ENCODE data around the gene SH3BP2.

Gene SH3BP2

GRCh38 chr4:2754848-2755819 lies 37.8 kb upstream of the SH3BP2 start:
- no peak overlapping the region for H3K27ac ChIP-seq (ENCODE audit: low read depth, low read length)
- peaks cover 34% of the 10 kb centered on the region for H3K79me2 ChIP-seq (ENCODE audit: control insufficient read depth, low read length)
- H3K9me2 ChIP-seq (replicated peaks; ENCODE audit: control insufficient read depth, low read length): no peaks in the 10 kb centered on the region
- H3K4me3 ChIP-seq (ENCODE audit: low read length): peak overlapping the region; percentile 93
- H3K36me3 ChIP-seq (ENCODE audit: control insufficient read depth, low read length): no peaks in the 10 kb centered on the region
- peaks cover 13% of the 10 kb centered on the region for H3K4me1 ChIP-seq (ENCODE audit: control insufficient read depth, low read length)
- no peaks in the 10 kb centered on the region; the same call in 1 of the 2 replicates for H4K20me1 ChIP-seq (ENCODE audit: control insufficient read depth, insufficient read depth, low read depth, low read length)
- peaks cover 7% of the 10 kb centered on the region; the same call in 1 of the 2 replicates for H3F3A ChIP-seq (ENCODE audit: control insufficient read depth, insufficient read depth)
- no peaks in the 10 kb centered on the region for H3K9me3 ChIP-seq (ENCODE audit: control insufficient read depth, insufficient read depth, low read length)
- peak overlapping the region; percentile 85 for H3K4me2 ChIP-seq (ENCODE audit: low read length)
- TF ChIP-seq EZH2phosphoT487 (IDR thresholded peaks at IDR 0.05; ENCODE audit: borderline replicate concordance, low read length) (no peak), CTCF (IDR thresholded peaks at IDR 0.05; ENCODE audit: low read depth, low read length, poor library complexity, severe bottlenecking) (no peak)
- H3K27me3 ChIP-seq (ENCODE audit: control insufficient read depth, low read length): peaks cover 17% of the 10 kb centered on the region

GRCh38 chr4:2755821-2756690 lies 36.8 kb upstream of the SH3BP2 start, which contains the start of gene TNIP2:
Gene TNIP2 (minus strand): TSS chr4:2756336. CDS start chr4:2756289, 47 bp downstream.
- peak within 1 kb of the TSS; percentile 93 for H3K4me3 ChIP-seq (ENCODE audit: low read length)
- H3K27ac ChIP-seq (ENCODE audit: low read depth, low read length): peak within 1 kb of the TSS; percentile 38
- peaks cover 7% of the 10 kb centered on the region; the same call in 1 of the 2 replicates for H3F3A ChIP-seq (ENCODE audit: control insufficient read depth, insufficient read depth)
- H3K4me2 ChIP-seq (ENCODE audit: low read length): peak within 1 kb of the TSS; percentile 85
- H3K9me2 ChIP-seq (replicated peaks; ENCODE audit: control insufficient read depth, low read length): no peaks in the 10 kb centered on the region
- peaks cover 23% of the 10 kb centered on the region for H3K27me3 ChIP-seq (ENCODE audit: control insufficient read depth, low read length)
- H3K79me2 ChIP-seq (ENCODE audit: control insufficient read depth, low read length): peaks cover 30% of the 10 kb centered on the region
- H3K4me1 ChIP-seq (ENCODE audit: control insufficient read depth, low read length): peaks cover 13% of the 10 kb centered on the region
- H4K20me1 ChIP-seq (ENCODE audit: control insufficient read depth, insufficient read depth, low read depth, low read length): no peaks in the 10 kb centered on the region; the same call in 1 of the 2 replicates
- H3K9me3 ChIP-seq (ENCODE audit: control insufficient read depth, insufficient read depth, low read length): no peaks in the 10 kb centered on the region
- no peaks in the 10 kb centered on the region for H3K36me3 ChIP-seq (ENCODE audit: control insufficient read depth, low read length)
- TF ChIP-seq CTCF (IDR thresholded peaks at IDR 0.05; ENCODE audit: low read depth, low read length, poor library complexity, severe bottlenecking) (no peak), EZH2phosphoT487 (IDR thresholded peaks at IDR 0.05; ENCODE audit: borderline replicate concordance, low read length) (no peak)

GRCh38 chr4:2756691-2757350 lies 36.1 kb upstream of the SH3BP2 start:
- Histone ChIP-seq H4K20me1 (ENCODE audit: control insufficient read depth, insufficient read depth, low read depth, low read length) (no peaks in the 10 kb centered on the region; the same call in 1 of the 2 replicates), H3F3A (ENCODE audit: control insufficient read depth, insufficient read depth) (peaks cover 7% of the 10 kb centered on the region; the same call in 1 of the 2 replicates), H3K36me3 (ENCODE audit: control insufficient read depth, low read length) (no peaks in the 10 kb centered on the region), H3K79me2 (ENCODE audit: control insufficient read depth, low read length) (peaks cover 27% of the 10 kb centered on the region), H3K9me3 (ENCODE audit: control insufficient read depth, insufficient read depth, low read length) (no peaks in the 10 kb centered on the region), H3K27me3 (ENCODE audit: control insufficient read depth, low read length) (peaks cover 24% of the 10 kb centered on the region), H3K9me2 (replicated peaks; ENCODE audit: control insufficient read depth, low read length) (no peaks in the 10 kb centered on the region), H3K4me3 (ENCODE audit: low read length) (peak overlapping the region; percentile 69), H3K4me1 (ENCODE audit: control insufficient read depth, low read length) (peaks cover 13% of the 10 kb centered on the region), H3K27ac (ENCODE audit: low read depth, low read length) (no peak overlapping the region), H3K4me2 (ENCODE audit: low read length) (peak overlapping the region; percentile 84)
- TF ChIP-seq CTCF (IDR thresholded peaks at IDR 0.05; ENCODE audit: low read depth, low read length, poor library complexity, severe bottlenecking) (no peak), EZH2phosphoT487 (IDR thresholded peaks at IDR 0.05; ENCODE audit: borderline replicate concordance, low read length) (no peak)

Measured in DOHH2 (cell line).